Neural cell (in vitro differentiated cells): ENCODE data around the gene PMF1.

Source experiments
- CTCF ChIP-seq: fragments of 450-650 bp; IDR thresholded peaks from 2 replicates; pipeline ENCODE4 v1.5.1; 2014; ENCODE audit warnings: antibody characterized with exemption, mild to moderate bottlenecking, moderate library complexity; ENCODE audit not compliant: poor library complexity, severe bottlenecking
- EP300 ChIP-seq: fragments of 450-650 bp; conservative IDR thresholded peaks from 2 replicates; pipeline ENCODE4 v1.6.1; 2014; ENCODE audit warnings: antibody characterized with exemption, mild to moderate bottlenecking, moderate library complexity; ENCODE audit not compliant: poor library complexity, severe bottlenecking
- EZH2 ChIP-seq: fragments of 200-600, 300-800 bp; shearing (Covaris generic), sonication (generic); IDR thresholded peaks from 2 replicates; pipeline ENCODE4 v1.6.1; 2014; ENCODE audit warnings: antibody characterized with exemption, low read length, borderline replicate concordance, mild to moderate bottlenecking; ENCODE audit not compliant: insufficient read depth, poor library complexity, severe bottlenecking
- MXI1 ChIP-seq: fragments of 450-650 bp; conservative IDR thresholded peaks from 2 replicates; pipeline ENCODE4 v1.6.1; 2014; ENCODE audit warnings: antibody characterized with exemption, mild to moderate bottlenecking; ENCODE audit not compliant: poor library complexity, severe bottlenecking
- TF ChIP-seq, protein P1 (sequence below): IDR thresholded peaks from 2 replicates; pipeline ENCODE4 v1.6.1; 2012; ENCODE audit warnings: borderline replicate concordance

DNA sequence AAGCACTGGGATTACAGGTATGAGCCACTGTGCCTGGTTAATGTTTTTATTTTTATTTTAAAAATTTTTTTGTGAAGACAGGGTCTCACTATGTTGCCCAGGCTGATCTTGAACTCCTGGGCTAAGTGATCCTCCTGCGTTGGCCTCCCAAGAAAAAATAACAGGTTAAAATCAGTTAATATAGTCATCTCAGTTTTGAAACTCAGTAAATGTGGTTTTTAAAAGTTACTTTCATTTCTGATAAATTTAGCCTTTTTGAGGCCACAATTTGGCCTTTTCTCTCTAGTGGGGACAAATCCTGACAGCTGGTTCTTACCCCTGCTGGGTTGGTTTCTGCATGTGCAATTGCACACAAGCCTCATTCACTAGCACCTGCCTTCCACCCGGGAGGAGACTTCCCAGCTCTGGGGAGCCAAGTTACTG is 13.3 kb downstream of the PMF1 start:
- TF ChIP-seq CTCF (no peak), MXI1 (no peak), EZH2 (no peak), EP300 (no peak)
- TF ChIP-seq, protein P1, sequence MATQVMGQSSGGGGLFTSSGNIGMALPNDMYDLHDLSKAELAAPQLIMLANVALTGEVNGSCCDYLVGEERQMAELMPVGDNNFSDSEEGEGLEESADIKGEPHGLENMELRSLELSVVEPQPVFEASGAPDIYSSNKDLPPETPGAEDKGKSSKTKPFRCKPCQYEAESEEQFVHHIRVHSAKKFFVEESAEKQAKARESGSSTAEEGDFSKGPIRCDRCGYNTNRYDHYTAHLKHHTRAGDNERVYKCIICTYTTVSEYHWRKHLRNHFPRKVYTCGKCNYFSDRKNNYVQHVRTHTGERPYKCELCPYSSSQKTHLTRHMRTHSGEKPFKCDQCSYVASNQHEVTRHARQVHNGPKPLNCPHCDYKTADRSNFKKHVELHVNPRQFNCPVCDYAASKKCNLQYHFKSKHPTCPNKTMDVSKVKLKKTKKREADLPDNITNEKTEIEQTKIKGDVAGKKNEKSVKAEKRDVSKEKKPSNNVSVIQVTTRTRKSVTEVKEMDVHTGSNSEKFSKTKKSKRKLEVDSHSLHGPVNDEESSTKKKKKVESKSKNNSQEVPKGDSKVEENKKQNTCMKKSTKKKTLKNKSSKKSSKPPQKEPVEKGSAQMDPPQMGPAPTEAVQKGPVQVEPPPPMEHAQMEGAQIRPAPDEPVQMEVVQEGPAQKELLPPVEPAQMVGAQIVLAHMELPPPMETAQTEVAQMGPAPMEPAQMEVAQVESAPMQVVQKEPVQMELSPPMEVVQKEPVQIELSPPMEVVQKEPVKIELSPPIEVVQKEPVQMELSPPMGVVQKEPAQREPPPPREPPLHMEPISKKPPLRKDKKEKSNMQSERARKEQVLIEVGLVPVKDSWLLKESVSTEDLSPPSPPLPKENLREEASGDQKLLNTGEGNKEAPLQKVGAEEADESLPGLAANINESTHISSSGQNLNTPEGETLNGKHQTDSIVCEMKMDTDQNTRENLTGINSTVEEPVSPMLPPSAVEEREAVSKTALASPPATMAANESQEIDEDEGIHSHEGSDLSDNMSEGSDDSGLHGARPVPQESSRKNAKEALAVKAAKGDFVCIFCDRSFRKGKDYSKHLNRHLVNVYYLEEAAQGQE = no peak
